A204.1 (cell line): ENCODE measurements around the gene MRPS11.
"Not testable (repeated sequence)": the region's sequence is repeated elsewhere in the genome, so short reads cannot be mapped to it uniquely, and the experiment has no call there.

Experiments
- FAIRE-seq: peaks from 2 replicates; lab custom pipeline; 2012; peaks lifted over from hg19 to GRCh38; lab: Jason Lieb, UNC

MRPS11 gene

DNA sequence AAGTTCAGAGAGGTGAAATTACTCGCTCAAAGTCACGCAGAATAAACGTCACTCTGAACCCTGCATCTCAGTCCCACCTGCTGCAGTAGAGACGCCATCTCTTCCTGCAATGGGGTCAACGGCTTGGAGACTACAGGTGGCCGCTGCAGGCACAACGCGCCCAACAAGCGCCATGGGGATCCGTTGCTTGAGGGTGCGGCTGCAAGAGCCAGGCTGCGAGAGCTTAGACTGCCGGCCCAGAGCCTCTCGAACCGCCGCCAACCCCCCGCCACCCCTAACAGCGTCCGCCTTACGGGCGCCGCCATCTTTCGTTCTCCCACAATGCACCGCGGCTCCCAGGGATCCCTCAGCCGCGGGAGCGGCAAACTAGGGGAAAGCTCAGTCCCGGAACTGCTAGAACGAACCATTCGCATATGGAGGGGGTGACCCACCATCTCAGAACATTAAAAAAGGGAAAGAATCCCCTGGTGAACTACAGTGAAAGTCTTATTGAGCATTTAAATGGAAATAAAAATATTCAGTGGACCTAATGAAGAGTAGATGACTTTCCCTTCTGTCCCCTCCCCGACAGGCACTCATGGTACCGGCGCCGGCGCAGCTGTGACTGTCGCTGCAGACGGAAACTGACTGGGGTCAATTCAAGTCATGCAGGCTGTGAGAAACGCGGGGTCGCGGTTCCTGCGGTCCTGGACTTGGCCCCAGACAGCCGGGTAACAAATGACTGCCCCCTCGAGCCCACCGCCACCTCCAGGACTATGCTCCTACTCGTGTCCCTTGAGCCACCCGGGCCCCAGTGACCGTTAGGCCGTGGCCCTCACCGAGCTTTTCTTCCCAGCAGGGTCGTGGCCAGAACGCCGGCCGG lies at the start of gene MRPS11, which contains the start of gene MRPL46:
Gene MRPS11, plus strand, starts transcription at position 636 of the 862 bp plus-strand sequence. Its CDS starts 10 bp downstream, at position 646.
Gene MRPL46, minus strand, starts transcription at position 316 of the 862 bp plus-strand sequence. Its CDS starts 11 bp downstream, at position 305.
- no peak for FAIRE-seq

DNA sequence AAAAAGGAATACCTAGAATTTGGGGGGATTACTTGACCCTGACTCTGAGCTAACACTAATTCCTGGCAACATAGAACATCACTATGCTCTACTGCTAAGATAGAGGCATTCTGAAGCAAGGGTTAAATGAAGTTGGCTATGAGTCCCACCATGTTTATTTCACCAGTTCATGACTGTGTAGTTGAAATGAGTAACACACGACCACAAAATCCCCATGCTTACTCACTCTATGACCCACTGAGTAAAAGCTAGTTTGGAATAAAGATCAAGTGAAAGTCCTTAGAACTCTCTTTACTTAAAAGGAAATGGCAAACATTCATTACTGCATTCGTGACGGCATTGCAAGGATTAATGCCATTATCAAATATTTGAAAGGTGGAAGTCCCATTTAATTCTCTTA lies 47.7 kb upstream of the MRPS11 start:
- no peak for FAIRE-seq

DNA sequence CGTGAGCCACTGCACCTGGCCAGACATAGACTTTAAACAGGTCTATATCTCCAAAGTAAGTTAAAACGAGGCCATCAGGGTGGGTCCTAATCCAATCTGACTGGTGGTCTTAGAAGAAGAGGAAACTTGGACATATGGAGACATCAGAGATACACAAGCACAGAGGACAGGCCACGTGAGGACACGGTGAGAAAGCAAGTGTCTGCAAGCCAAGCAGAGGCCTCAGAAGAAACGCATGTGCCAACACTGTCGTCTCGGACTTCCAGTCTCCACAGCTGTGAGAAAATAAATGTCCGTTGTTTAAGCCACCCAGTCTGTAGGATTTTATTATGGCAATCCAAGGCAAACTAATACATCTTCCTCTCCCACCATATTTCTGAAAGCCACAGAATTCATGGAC lies 44.2 kb upstream of the MRPS11 start:
- no peak for FAIRE-seq

DNA sequence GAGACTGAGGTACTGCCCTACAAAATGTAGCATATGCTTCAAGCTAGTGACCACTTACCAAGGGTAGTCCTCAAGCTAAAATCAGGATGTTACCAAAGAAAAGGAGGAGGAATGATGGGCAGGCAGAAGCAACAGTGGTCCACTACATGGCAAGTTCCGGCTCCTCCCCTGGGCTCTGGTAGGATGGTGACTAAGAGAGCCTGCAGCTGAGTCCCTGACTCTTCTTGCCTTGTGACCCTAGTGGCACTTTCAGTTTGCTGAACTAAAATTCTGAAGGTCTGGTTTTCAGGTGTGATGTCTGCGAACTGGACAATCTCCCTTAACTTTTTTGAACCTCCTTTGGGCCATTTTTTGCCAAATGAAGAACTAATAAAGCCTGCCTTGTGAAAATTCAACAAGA lies 41.2 kb upstream of the MRPS11 start:
- no peak for FAIRE-seq

- FAIRE-seq, result no peak
These were observed 39.5 kb upstream of the MRPS11 start for GRCh38 chr15:88428053-88428452.

DNA sequence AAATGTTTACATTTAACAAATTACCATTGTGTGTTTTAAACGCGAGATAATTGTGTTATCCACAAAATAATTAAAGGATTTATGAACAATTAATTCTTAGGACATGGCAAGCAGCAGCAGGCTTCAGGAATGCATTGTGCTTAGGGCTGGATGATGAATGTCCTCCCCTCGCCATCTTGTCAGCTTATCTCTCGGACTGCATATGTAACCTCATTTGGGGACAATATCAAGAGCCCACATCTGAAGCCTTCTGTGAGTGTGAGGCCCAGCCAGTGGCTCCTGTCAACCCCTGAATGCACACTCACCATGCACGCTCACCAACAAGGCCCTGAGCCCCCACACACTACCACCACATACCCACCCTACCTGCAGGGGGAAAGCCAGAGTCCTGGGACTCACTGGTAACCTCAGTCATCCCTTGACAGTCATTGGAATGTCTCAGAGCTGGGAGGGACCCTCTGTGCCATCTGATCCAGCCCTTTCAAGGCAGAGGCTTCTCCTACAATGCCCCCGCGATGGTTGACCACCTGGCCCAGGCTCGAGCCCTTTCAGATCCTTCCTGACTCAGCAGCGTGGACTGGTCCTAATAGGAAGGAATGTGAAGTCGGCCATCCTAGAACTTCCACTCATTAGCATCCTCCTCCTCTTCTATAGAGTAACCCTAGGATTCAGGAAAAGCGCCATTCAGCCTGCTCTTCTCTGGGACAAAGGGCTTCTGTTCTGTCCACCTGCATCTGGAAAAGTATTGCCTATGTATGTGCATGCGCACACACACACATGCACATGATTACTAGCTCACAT lies 38.5 kb upstream of the MRPS11 start:
- FAIRE-seq, result no peak

DNA sequence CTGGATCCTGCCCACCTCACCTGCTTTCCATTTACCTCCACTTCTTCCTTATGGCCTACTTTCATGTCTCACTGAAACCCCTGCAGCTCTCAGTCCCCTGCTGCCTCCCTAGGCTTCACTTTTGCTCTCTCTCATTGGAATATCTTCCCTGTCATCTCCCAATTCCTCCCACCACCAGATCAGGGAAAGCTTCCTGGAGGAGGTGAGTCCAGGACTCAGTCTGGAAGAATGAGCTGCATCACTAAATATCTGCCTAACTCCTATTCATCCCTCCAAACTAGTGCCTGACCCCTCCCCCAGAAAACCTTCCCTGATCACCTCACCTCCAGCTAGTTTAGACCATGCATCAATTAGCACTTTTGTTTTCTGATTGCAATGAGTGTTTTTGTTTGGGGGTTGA lies 37.5 kb upstream of the MRPS11 start:
- no peak for FAIRE-seq

DNA sequence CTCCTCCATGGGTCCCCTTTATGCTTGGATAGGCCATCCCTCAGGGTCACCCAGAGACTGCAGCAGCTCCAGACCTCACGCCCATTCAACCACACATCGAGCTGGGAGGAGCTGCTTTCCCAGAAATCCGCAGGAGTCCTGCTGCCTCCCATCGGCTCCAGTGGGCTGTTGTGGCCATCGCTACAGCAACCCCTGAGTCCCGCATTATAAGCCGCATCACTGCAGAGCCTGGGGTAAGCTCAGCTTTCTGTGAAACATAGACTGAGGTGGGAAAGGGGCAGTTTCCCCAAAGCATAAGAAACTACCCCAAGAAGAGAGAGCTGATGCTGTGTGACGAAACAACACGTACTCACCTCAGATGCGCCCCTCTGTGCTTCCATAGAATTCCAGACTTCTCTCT lies 36.1 kb upstream of the MRPS11 start:
- FAIRE-seq, result no peak

- no peak for FAIRE-seq
These were observed 34.3 kb upstream of the MRPS11 start for GRCh38 chr15:88433046-88433685.

- not testable (repeated sequence) for FAIRE-seq
These were observed 33.4 kb upstream of the MRPS11 start for GRCh38 chr15:88434106-88434505.

DNA sequence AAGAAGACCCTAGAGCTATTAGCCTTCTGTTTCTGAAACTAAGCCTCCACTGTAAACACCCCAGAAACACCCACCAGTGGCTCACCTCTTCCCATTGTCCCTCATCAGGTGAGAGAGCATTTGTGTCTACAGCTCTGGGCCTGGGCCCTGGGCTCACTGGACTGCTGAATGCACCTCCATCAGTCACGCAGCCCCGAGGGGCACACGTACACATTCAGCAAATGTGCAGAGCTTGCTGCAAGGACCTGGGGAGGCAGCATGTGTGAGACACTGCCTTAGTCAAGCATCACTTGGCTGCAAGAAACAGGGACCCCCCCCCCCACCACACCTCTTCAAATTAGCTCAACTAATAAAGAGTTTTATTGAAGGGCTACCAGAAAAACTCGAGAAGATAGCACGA lies 29.3 kb upstream of the MRPS11 start:
- FAIRE-seq, result no peak

- no peak for FAIRE-seq
These were observed 27.5 kb upstream of the MRPS11 start for GRCh38 chr15:88440021-88440420.

- no peak for FAIRE-seq
These were observed 26.3 kb upstream of the MRPS11 start for GRCh38 chr15:88441076-88441730.

DNA sequence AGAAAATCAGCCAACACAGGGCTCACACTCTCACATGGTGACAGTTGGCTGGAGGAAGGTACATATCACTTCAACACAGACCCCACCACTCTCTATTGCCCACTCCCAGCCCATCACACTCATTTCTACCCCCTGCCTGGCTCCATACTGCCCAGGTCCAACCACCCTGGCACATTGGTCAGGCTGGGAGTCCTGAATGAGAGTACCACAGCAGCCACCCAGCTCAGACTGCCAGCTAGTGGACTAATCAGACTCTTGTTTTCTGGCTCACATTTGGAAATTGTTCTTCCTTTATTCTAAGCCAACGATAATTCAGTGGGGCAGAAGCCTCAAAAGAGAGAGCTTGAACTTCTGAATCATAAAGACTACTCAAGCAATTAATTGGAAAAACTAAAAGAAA lies 20.3 kb upstream of the MRPS11 start:
- FAIRE-seq, result no peak

- FAIRE-seq, result no peak
These were observed 19.8 kb upstream of the MRPS11 start for GRCh38 chr15:88447741-88448140.

- FAIRE-seq, result no peak
These were observed 18.5 kb upstream of the MRPS11 start for GRCh38 chr15:88448991-88449461.

DNA sequence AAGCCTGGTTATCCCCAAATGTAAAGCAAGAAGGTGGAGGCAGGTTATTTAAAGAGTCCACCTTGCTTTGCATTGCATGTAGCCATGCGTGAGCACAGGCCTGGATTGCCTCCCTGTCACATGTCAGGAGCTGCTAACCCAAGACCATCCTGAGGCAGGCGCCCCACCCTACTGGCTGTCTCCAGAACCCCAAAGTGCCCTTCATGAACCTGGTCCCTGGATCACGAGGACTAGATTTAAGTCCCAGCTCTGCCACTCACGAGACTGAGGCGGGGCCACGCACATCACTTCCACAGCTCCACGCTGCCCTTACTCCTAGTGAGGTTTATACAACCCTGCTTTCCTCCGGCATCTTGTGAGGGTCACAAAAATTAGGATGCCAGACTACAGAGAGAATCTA lies 17.9 kb upstream of the MRPS11 start:
- no peak for FAIRE-seq

DNA sequence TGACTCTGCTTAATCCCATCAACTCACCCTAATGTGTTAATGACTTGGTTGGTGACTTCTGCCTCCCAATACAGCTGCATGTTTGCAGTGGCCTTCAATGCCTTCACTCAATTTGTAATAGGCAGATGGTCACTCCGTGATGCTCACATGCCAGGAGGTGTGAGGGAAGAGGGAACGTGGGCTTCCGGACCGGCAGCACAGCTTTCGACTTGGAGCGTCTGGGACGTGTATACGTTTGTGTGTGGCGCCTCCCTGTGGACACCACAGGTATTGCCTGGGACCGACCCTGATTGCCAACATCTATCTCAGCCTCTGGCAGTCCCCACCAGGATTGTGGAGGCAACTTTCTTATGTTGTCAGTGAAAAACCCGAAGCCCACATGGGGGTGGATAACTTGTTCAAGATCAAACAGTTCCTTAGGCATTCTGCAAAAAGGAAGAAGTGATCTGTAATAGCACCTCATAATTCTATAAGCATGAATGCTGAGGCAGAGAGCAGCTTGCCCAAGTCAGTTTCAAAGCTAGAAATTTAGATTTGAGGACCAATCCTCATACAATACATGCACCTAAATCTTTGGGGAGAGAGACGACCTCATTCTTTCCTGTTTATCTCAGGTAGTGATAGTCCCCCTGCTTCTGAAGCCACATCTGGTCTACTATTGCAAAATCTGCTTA lies 17.2 kb upstream of the MRPS11 start:
- FAIRE-seq, result no peak

DNA sequence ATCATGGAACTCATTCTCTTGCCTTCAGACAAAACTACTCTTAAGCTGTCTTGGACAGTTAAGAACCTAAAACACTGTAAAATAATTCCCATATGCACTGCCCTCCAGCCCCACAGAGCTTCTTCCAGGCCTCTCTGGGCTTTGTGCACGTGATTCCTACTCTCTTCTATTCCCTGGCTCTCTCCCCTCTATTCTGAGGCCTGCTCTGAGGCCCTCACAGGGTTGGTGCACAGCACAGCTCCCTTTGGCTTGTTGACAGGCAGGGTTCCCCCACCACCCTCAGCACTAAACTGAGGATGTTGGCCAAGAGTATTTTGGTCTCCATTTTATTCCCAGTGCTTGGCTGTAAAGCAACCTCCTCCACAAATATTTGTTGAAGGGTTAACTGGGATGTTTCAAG lies 13.9 kb upstream of the MRPS11 start:
- no peak for FAIRE-seq

- FAIRE-seq, result no peak
These were observed 13.3 kb upstream of the MRPS11 start for GRCh38 chr15:88454236-88454635.
